Embryonic facial prominence (tissue), 1 donor: ENCODE data around the gene MDFIC2.
"Not testable (repeated sequence)": the region's sequence is repeated elsewhere in the genome, so short reads cannot be mapped to it uniquely, and the experiment has no call there.

ENCODE experiments used
- DNase-seq: peaks from one replicate; pipeline ENCODE4 v3.0.0-alpha.2; 2016; ENCODE audit errors: extremely low spot score

Gene MDFIC2

DNA sequence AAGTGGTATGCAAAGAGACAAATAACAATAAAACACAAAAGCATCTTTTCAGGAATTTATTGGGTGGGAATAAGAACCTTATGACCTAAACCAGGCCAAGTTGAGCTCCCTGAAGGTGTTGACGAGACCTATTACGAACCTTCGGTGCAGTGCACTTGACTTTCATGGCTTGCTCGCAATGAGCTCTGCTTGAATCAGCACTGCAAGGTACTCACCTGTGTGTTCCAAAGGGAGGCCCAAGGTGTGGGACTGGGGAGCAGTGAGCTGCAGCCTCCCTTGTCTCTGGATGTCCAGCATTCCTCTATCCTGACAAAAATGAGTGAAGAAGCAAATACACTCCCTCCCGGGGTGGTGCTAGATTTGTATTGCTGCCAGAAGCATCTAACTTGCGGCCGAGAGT lies at the start of gene MDFIC2:
MDFIC2 (minus strand) TSS at position 303 of the 400 bp plus-strand sequence. CDS start 665 bp downstream, outside the sequence.
- no peak for DNase-seq

DNA sequence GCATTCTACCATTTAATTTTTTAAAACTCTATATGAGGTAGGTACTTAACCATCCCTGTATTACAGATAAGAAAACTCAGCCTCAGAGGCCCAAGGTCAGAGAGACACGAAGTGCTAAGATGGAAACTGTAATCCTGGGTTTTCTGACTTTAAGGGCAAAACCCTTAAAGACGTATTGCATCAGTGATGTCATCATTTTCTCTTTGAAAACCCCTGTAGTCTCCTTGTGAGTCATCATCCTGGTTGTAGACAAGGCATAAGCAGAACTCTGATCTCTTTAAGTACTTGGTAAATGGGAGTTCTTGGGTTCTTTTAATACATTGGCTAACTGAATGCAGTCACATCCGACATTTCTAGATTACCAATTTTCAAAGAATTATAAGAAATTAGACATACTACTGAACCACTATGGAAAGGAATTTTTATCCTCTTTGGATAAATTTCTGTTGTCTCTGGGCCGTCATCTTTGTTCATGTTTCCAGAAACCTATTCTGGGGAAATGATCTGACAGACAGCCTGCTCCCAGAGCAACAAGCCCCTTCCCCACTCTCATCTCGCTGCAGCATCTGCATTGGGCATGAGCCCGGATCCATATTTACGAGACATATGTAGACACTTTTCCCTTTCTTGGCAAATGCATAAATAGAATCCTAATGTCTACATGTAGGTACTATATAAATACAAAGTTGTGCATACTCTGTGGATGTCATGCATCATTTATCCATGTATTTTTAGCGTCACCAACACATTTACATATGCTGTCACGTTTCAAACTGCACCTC lies 48.7 kb upstream of the MDFIC2 start:
- DNase-seq: no peak

DNA sequence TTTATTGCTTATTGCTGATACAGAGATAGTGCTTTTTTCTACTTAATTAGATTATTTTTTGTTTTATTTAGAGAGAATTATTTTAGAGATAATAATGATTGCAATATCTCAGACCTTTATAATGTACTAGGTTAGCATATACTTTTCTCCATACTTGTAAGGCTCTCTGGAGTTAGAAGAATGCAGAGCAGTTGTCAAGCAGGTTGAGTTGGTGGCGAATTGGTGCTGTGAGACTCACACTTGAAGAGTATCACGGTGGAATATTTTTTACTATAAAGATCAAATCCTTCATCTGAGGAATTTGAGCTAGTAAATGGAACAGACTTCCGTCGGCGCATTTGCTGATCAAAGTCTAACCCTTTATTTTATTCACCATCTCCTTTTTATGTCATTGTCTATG lies 47.3 kb upstream of the MDFIC2 start:
- DNase-seq: no peak

DNA sequence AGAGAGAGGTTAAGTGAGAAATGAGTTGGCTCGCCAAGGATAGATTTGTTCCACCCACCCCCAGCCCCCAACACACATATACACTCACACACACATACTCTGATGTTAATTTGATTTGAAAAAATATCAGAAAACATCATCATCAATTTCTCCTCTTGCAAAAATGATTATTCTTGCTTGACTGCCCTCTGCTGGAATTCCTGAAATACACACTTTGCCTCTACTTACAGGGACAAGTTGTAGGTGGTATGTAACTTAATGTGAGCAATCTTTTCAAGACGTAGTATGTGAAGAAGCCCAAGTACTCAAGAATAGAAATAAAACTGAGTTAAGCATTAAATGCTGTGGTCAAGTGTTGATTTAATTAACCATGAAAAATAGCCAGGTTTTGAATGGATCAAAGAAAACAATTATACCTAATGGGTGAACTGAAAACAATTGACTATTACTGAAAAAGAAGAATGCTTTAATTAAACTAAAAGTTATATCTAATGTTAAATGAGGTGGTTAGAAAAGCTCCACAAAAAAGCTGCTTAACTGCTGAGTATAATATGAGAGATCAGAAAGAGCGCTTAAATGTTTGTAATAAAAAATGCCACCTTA lies 46.6 kb upstream of the MDFIC2 start:
- no peak for DNase-seq

DNA sequence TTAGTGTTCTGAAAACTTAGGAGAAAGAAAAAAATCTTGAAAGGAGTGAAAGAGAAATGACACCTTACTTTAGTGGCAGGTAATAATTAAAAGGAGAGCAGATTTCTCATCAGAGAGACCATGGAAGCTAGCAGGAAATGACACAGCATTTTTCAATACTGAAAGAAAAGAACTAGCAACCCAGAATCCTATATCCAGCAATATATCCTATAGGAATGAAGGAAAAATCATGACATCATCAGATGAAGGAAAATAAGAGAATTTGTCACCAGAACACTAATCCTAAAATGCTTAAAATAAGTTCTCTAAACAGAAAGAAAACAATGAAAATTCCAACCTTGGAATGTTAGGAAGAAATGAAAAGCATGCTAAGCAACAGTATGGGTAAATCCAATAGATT lies 39.8 kb upstream of the MDFIC2 start:
- DNase-seq: no peak

DNA sequence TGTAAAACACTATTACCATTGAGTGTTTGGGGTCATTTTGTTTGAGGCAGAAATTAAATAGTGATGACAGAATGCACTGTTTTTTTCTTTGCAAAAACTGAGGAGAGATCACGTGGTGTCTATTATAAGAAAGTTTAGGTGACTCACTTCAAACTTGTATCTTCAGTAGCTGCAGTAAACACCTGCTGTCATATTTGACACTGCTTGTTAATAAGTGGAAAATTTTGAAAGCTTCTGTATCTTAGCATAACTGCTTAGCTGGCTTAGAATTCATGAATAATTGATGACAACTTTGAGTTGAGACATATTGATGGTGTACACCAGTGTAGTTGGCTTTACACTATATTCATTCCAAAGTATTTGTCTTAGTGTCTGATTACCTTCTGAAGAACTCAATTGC lies 29.7 kb upstream of the MDFIC2 start:
- DNase-seq: no peak

DNA sequence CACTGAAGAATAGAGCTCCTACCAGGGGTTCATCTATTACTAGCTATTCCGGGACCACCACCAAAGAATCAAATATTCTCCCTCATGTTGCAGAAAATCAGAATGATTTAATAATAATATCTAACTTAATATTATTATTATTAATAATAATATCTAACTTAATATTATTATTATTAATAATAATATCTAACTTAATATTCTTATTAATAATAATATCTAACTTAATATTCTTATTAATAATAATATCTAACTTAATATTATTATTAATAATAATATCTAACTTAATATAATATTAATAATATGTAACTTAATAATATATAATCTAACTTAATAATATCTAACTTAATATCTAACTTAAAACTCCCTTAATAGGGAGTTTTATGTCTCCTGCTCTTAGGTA lies 24.4 kb upstream of the MDFIC2 start:
- not testable (repeated sequence) for DNase-seq

DNA sequence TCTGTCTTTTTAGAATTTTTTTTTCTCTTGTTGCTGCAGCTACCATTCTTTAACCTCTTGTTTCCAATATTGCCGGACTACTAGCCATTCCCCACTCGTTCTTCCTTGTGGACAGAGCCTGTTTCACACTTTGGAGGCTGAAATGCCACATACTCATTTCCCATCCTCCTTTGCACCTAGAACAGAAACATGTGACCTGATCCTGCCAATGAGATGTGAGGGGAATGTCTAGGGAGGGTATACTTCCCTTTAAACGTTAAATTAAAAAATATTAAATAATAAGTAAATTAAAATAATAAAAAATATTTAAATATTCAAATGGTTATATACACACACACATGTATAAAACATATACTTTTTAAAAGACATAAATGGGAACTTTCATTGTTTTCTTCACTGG lies 20.6 kb upstream of the MDFIC2 start:
- no peak for DNase-seq

DNA sequence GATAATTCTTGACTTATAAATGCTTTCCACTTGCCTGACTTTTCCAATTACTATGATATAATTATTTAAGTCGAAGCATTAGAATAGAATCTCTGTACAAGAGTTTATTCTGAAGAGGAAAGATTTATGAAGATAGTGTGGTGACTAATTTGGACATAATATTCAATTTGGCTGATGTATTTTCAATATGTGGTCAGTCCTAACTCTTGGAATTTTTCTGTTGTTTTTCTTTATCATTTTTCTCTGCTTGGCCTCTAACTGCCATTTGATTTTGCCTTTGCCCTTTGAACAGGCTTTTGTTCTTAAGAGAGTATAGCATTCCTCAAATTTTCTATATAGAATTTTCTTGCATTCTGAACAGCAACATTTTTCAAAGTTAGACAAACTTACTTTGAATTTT lies 2.6 kb upstream of the MDFIC2 start:
- no peak for DNase-seq

DNA sequence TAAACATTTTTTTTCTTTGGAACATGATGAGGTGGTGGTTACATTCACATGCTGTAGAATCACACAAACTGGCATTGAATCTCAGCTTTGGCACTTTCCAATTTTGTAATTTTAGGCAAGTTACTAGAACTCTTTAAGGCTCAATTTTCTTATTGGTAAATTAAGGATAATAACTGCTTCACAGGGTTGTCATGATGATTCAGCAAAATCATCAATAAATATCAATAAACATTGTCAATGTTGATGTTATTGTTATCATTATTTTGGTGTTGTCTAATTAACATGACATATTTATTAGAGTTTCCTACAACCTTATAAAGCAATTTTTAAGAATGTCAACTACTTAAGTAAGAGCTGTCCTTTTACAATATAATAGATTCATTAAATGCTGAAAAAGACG lies 1.6 kb downstream of the MDFIC2 start:
- DNase-seq: no peak

DNA sequence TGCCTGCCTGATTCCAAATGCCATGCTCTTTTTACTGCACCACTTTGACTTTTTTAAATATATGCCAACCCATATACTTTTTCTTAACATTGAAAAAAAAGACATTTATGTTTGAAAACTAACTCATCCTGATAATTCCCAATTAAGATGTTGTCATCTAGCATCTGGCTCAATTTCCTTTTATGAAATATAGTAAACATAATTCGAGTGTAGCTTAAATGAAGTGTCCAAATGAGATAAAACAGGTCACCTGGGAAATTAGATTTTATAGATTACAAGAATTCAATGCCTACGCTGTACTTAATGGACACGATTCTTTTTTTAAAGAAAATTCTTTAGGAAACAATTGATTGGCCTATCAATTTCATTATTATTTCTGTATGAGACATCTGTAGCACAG lies 2.8 kb downstream of the MDFIC2 start:
- no peak for DNase-seq

DNA sequence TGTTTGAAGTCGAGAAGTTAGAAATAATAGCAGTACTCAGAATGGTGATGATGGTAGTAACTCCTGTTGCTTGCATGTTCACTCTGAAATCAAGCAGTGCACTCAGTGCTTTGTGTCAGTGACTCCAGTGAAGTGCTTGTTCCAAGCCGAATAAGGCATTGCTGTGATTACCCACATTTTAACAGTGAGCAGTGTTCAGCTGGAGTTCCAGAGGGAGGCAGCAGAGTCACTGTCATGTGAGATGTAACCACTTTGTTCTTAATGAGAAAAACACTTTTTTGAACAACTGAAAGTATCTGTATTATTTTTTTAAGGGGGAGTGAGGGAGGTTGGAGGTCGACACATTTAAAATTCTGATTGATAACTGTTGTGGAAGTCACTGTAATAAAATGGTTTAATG lies 3.7 kb downstream of the MDFIC2 start:
- DNase-seq: no peak

DNA sequence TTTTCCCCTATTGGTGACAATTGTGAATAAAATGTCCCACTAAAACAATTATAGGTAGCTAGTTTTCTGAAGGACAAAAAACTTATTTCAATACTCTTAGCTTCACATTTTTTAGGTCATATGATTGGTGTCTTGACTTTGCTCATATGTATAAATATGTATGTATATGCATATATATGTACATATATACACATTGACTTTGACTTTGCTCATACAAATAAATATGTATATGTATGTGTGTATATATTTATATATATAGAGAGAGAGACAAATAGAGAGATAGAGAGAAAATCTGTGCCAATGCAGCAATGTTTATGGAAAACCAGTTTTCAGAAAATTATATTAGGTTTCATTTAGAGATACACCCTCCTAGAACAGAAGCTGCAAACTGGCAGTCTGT lies 5.7 kb downstream of the MDFIC2 start:
- DNase-seq: no peak

DNA sequence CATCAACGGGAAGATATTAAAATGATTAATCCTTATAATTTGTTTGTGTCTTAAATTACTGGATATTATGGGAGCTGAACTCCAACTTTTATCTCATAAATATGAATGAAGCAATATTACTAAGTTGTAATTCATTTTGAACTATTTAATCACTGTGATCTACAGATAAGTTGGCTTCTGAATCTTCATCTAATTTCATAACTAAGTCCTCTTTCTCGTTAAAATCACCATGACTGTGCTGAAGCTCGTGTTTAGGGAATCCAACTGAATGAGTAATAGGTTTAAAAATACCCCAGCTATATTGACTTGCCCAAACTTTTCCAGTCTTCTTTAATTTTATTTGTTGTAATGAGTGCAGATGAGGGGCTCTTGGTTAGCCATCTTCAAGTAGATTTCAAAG lies 14.1 kb downstream of the MDFIC2 start:
- no peak for DNase-seq

DNA sequence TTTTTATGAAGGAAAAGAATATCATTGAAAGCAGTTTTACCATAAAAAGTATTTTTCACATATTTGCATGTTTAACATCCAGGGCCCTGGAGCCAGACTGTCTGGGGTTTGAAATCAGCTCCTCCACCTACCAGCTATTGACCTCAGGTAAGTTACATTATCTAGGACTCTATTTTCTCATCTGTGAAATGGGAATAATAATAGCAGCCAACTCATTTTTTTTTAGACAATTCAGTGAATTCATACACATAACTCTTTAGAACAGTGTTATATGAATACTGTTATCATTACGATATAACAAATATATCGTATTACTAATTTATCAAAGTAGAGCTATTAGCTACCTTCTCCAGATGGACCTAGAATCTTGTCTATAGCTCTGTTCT lies 21.3 kb downstream of the MDFIC2 start:
- DNase-seq: no peak

DNA sequence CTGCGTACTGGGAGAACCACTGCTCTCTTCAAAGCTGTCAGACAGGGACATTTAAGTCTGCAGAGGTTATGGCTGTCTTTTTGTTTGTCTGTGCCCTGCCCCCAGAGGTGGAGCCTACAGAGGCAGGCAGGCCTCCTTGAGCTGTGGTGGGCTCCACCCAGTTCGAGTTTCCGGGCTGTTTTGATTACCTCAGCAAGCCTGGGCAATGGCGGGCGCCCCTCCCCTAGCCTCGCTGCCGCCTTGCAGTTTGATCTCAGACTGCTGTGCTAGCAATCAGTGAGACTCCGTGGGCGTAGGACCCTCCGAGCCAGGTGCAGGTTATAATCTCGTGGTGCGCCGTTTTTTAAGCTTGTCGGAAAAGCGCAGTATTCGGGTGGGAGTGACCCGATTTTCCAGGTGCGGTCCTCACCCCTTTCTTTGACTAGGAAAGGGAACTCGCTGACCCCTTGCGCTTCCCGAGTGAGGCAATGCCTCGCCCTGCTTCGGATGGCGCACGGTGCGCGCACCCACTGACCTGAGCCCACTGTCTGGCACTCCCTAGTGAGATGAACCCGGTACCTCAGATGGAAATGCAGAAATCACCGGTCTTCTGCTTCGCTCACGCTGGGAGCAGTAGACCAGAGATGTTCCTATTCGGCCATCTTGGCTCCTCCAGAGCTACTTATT lies 21.9 kb downstream of the MDFIC2 start:
- not testable (repeated sequence) for DNase-seq

DNA sequence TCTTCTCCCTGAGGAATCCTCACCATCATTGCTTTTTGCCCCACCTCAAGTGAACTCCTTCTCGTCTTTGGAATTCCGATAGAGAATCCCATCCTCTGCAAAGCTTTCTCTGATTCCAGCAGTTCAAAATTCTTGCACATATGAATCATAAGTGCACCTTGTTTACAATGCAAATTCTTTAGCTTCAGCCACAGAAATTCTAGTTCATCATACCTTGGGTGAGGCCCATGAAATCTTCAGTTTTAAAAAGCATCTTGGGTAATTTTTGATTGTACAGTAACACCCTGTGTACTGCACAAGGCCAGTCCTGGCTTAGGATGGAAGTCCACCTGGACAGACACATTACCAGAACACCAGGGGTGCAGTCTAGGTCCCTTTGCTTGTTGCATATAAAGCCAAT lies 30.8 kb downstream of the MDFIC2 start:
- DNase-seq: no peak

DNA sequence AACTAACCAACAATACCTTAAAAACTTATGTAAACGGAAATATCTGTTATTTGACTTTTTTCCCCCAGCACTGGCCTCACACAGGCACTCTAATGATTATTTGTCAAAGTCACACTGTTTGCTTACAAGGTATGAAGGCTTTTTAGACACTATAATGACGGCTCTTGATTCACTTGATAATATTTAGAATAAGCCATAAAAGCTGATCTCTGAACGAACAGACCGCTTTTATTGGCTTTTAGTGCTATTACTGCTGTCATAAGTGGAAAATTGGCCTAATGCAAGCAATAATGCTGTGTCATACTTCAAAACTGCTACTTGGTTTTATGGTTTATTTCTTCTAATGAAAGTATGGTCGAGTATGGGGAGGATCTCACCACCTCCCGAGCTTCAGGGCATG lies 35.1 kb downstream of the MDFIC2 start:
- DNase-seq: no peak

DNA sequence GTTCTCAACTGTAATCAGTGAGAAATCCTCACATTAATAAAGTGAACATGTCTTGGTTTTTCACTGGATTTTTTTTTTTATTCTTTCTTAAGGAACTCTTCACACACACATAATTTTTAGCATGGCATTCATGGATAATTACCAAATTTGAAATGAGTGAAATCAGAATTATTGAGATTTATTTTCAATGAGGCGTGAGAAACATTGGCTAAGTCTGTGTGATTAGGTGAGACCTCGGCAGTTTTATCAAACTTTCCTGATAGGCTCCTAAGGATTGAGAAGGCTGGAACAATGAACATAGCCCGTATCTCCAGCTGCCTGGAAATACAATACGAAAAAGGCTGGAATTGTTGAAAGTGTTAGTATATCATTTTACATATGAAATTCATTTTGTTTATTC lies 35.5 kb downstream of the MDFIC2 start:
- no peak for DNase-seq

DNA sequence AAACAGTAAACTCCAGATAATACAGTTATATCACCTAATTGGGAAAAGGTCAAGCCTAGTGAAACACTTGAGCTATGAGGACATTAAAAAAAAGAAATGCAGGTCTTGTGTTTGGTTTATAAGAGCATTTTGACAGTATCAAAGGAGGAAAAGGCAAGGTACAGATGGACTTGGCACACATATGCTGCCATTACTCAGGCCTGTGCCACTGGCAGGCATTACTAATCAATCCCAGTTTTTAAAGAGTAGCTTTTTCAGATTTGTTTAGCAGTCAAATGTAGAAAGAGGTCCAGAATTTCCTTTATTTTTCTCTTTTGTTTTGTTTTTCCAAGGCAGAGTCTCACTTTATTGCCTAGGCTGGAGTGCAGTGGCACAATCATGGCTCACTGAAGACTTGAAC lies 38.9 kb downstream of the MDFIC2 start:
- no peak for DNase-seq

DNA sequence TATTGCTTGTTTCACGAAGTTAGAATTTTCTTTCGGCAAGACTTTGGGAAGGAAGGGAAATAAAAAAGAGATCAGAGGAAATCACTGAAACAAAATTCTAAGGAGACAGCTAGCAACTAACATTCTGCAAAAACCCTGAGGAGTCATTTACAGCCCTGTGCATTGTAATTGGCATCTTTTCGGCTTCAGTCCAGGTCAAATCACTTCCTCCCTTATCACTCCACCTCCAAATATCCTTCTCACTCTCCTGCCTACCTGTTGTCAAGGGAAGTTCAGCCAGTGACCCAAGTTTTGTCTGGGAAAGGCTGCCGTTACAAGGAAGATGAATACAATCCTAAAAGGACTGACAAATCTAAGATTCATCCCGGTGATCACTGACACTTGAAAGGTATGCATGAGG lies 39.6 kb downstream of the MDFIC2 start:
- DNase-seq: no peak

DNA sequence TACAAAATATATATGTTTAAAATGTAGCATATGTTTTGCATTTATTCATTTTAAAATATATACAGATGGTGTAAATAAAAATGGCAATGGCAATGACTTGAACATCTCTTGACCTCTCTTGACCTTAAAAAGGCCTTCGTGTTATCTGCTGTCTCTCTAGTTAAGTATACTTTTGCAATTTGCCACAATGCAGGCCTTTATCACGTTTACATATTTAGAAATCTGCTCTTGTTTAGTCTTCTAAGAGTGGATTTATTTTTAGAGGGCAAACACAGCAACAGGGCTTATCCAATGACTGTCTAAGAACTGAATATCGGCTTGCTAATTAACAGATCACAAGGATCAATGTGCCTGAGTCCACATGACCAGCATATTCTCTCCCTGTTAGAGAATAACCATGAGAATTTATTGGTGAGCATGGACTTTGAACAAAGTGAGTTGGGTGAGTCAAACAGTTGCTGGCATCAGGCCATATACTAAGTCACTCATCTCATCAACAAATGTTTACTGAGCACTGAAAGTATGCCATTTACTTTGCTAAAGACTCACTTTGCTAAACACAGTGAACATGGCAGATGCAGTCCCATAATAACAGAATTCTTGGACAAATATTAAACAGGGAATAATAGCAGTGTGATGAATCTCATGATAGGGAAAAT lies 48.2 kb downstream of the MDFIC2 start:
- DNase-seq: no peak

DNA sequence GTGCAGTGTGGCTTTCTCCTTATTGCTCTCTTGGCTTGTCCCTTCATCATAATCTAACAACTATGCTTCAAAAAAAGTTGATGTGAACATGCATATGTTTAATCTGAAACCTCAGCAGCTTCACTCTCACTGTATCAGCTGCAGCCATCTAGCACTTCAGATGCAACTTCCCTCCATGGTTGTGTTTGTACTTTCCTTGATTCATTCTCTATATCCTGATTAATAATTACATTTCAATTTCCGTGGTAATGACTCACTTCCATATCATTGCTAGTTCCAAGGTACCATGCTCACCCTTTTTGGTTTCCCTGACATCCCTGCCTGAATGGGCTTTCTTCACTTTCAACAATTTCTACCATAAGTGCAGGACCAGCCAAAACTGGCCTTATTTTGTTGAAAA lies 51.2 kb downstream of the MDFIC2 start:
- DNase-seq: no peak
